Measurements from ENCODE around the gene FAM234A.

- TF ChIP-seq POLR2AphosphoS5 (IDR thresholded peaks at IDR 0.05) (no peak), POLR2A (IDR thresholded peaks at IDR 0.05) (no peak), EP300 (IDR thresholded peaks at IDR 0.05) (no peak)
Observed at GRCh38 chr16:212999-213398, 21.6 kb upstream of the FAM234A start.

All from stomach (tissue), 4 donors.